ENCODE data around the gene SLC15A1.

SLC15A1 gene

DNA sequence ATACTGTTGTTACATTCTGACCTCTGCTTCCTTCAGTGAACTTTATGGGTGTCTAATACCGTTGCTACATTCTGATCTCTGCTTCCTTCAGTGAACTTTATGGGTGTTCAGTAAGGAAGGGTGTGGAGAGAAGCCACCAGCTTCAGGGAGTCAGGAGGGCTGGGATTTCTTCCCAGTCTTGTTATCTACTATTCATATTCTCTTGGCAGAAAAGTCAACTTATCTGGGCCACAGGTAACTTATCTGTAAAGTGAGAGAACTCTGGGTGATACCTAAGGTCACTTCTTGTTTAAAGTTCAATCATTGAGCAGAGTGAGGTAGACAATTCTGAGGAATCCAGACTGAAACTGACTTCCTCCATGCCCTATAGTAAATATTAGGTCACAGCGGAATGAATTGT is 104.3 kb downstream of the SLC15A1 start:
- Histone ChIP-seq H3K4me3 (ENCODE audit: low read depth, low read length) (no peak overlapping the region), H3K9me3 (ENCODE audit: control insufficient read depth, insufficient read depth, low read depth, low read length) (no peaks in the 10 kb centered on the region), H3K4me1 (ENCODE audit: control insufficient read depth, insufficient read depth, low read length) (no peaks in the 10 kb centered on the region), H3K27ac (ENCODE audit: extremely low read depth, low read depth, low read length) (no peak overlapping the region), H3K36me3 (ENCODE audit: control insufficient read depth in 2 of 2, insufficient read depth in 1 of 2, low read length in 2 of 2) (no peaks in the 10 kb centered on the region)
- POLR2A ChIA-PET = no interaction called here
- TF ChIP-seq ZNF529 (tag by site-specific recombination; IDR thresholded peaks at IDR 0.05; ENCODE audit: insufficient replicate concordance) (no peak), ZNF433 (tag by site-specific recombination; IDR thresholded peaks at IDR 0.05; ENCODE audit: low read depth) (no peak), GFI1B (tag by site-specific recombination; IDR thresholded peaks at IDR 0.05) (no peak), ZNF571 (tag by site-specific recombination; IDR thresholded peaks at IDR 0.05) (no peak), ZNF830 (tag by site-specific recombination; IDR thresholded peaks at IDR 0.05; ENCODE audit: low read depth) (no peak), ZNF335 (tag by site-specific recombination; conservative IDR thresholded peaks at IDR 0.05) (no peak)
- TF ChIP-seq, protein P1, sequence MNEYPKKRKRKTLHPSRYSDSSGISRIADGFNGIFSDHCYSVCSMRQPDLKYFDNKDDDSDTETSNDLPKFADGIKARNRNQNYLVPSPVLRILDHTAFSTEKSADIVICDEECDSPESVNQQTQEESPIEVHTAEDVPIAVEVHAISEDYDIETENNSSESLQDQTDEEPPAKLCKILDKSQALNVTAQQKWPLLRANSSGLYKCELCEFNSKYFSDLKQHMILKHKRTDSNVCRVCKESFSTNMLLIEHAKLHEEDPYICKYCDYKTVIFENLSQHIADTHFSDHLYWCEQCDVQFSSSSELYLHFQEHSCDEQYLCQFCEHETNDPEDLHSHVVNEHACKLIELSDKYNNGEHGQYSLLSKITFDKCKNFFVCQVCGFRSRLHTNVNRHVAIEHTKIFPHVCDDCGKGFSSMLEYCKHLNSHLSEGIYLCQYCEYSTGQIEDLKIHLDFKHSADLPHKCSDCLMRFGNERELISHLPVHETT (tag by site-specific recombination; IDR thresholded peaks at IDR 0.05) = no peak
- TF ChIP-seq, protein P2, sequence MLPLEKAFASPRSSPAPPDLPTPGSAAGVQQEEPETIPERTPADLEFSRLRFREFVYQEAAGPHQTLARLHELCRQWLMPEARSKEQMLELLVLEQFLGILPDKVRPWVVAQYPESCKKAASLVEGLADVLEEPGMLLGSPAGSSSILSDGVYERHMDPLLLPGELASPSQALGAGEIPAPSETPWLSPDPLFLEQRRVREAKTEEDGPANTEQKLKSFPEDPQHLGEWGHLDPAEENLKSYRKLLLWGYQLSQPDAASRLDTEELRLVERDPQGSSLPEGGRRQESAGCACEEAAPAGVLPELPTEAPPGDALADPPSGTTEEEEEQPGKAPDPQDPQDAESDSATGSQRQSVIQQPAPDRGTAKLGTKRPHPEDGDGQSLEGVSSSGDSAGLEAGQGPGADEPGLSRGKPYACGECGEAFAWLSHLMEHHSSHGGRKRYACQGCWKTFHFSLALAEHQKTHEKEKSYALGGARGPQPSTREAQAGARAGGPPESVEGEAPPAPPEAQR (tag by site-specific recombination; IDR thresholded peaks at IDR 0.05) = no peak
- TF ChIP-seq, protein P3, sequence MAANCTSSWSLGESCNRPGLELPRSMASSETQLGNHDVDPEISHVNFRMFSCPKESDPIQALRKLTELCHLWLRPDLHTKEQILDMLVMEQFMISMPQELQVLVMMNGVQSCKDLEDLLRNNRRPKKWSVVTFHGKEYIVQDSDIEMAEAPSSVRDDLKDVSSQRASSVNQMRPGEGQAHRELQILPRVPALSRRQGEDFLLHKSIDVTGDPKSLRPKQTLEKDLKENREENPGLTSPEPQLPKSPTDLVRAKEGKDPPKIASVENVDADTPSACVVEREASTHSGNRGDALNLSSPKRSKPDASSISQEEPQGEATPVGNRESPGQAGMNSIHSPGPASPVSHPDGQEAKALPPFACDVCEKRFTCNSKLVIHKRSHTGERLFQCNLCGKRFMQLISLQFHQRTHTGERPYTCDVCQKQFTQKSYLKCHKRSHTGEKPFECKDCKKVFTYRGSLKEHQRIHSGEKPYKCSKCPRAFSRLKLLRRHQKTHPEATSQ (tag by site-specific recombination; IDR thresholded peaks at IDR 0.05) = no peak
- TF ChIP-seq, protein P4, sequence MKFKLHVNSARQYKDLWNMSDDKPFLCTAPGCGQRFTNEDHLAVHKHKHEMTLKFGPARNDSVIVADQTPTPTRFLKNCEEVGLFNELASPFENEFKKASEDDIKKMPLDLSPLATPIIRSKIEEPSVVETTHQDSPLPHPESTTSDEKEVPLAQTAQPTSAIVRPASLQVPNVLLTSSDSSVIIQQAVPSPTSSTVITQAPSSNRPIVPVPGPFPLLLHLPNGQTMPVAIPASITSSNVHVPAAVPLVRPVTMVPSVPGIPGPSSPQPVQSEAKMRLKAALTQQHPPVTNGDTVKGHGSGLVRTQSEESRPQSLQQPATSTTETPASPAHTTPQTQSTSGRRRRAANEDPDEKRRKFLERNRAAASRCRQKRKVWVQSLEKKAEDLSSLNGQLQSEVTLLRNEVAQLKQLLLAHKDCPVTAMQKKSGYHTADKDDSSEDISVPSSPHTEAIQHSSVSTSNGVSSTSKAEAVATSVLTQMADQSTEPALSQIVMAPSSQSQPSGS (tag by site-specific recombination; IDR thresholded peaks at IDR 0.05; ENCODE audit: low read depth) = no peak
- CTCF ChIA-PET = no interaction called here

DNA sequence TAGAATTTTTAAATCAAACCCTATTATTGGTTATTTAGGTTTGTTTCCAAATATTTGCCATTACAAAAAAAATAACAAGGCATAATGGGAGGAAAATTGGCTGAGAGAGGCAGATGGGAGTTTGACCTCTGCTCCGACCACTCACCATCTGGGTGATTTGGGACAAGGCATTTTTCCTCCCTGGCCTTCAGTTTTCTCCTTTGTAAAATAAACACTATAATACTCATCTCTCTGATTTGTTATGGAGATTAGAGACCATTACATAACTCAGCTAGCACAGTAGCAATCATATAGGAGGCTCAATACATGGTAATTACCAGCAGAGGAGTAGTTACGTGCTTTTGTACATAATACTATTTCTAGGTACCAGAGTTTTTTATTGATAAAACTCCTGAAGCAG is 105.4 kb downstream of the SLC15A1 start:
- ChIA-PET POLR2A (no interaction called here), CTCF (no interaction called here)
- Histone ChIP-seq H3K4me3 (ENCODE audit: low read depth, low read length) (no peak overlapping the region), H3K36me3 (ENCODE audit: control insufficient read depth in 2 of 2, insufficient read depth in 1 of 2, low read length in 2 of 2) (no peaks in the 10 kb centered on the region), H3K9me3 (ENCODE audit: control insufficient read depth, insufficient read depth, low read depth, low read length) (no peaks in the 10 kb centered on the region), H3K27ac (ENCODE audit: extremely low read depth, low read depth, low read length) (no peak overlapping the region), H3K4me1 (ENCODE audit: control insufficient read depth, insufficient read depth, low read length) (no peaks in the 10 kb centered on the region)
- TF ChIP-seq, protein P1 (tag by site-specific recombination; IDR thresholded peaks at IDR 0.05) = no peak
- no peak for TF ChIP-seq ZNF112 (tag by site-specific recombination; IDR thresholded peaks at IDR 0.05)

DNA sequence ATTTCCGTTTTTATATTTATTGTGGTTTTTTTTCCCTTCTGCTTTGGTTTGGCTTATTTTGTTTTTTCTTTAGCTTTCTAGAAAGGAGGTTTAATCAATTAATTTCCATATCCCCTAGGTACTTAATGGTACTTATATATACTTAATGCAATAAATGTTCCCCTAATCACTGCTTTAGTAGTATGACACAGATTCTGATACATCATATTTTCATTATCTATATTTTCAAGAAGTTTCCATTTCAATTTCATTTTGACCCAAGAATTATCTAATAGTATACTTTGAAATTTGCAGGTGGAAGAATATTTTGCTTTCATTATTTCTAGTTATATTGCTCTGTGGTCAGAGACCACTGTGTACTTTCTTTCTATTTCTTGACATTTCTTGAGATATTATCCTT is 109.0 kb downstream of the SLC15A1 start:
- no peaks in the 10 kb centered on the region for H3K36me3 ChIP-seq (ENCODE audit: control insufficient read depth in 2 of 2, insufficient read depth in 1 of 2, low read length in 2 of 2)
- CTCF ChIA-PET = interaction anchor here (0.7 to 1.5 kb wide), 2 partner anchors 9 to 198 kb away, joined by 3 read pairs; no protein-coding TSS in a partner anchor
- POLR2A ChIA-PET = no interaction called here
- H3K4me1 ChIP-seq (ENCODE audit: control insufficient read depth, insufficient read depth, low read length) = no peaks in the 10 kb centered on the region
- no peaks in the 10 kb centered on the region for H3K9me3 ChIP-seq (ENCODE audit: control insufficient read depth, insufficient read depth, low read depth, low read length)
- no peak overlapping the region for H3K4me3 ChIP-seq (ENCODE audit: low read depth, low read length)
- no peak overlapping the region for H3K27ac ChIP-seq (ENCODE audit: extremely low read depth, low read depth, low read length)
- no peak for TF ChIP-seq ZNF660 (tag by site-specific recombination; IDR thresholded peaks at IDR 0.05)
- no peak for TF ChIP-seq ZNF558 (tag by site-specific recombination; IDR thresholded peaks at IDR 0.05)
- TF ChIP-seq ZNF473 (tag by site-specific recombination; IDR thresholded peaks at IDR 0.05) = no peak
- no peak for TF ChIP-seq ZNF223 (tag by site-specific recombination; IDR thresholded peaks at IDR 0.05)
- TF ChIP-seq, protein P5, sequence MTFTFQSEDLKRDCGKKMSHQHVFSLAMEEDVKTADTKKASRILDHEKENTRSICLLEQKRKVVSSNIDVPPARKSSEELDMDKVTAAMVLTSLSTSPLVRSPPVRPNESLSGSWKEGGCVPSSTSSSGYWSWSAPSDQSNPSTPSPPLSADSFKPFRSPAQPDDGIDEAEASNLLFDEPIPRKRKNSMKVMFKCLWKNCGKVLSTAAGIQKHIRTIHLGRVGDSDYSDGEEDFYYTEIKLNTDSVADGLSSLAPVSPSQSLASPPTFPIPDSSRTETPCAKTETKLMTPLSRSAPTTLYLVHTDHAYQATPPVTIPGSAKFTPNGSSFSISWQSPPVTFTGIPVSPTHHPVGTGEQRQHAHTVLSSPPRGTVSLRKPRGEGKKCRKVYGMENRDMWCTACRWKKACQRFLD (tag by site-specific recombination; IDR thresholded peaks at IDR 0.05) = no peak
- TF ChIP-seq ZNF561 (tag by site-specific recombination; IDR thresholded peaks at IDR 0.05; ENCODE audit: borderline replicate concordance) = no peak
- no peak for TF ChIP-seq ZNF214 (tag by site-specific recombination; IDR thresholded peaks at IDR 0.05; ENCODE audit: borderline replicate concordance)
- no peak for TF ChIP-seq GLI2 (tag by site-specific recombination; IDR thresholded peaks at IDR 0.05; ENCODE audit: borderline replicate concordance, low read depth)
- TF ChIP-seq BCL11A (tag by site-specific recombination; IDR thresholded peaks at IDR 0.05; ENCODE audit: low read depth) = no peak
- no peak for TF ChIP-seq ZNF221 (tag by site-specific recombination; IDR thresholded peaks at IDR 0.05; ENCODE audit: borderline replicate concordance)
- no peak for TF ChIP-seq ZNF114 (tag by site-specific recombination; IDR thresholded peaks at IDR 0.05)
- no peak for TF ChIP-seq ZNF19 (tag by site-specific recombination; IDR thresholded peaks at IDR 0.05; ENCODE audit: low read depth)
- TF ChIP-seq HOXC10 (CRISPR knock-in tag; IDR thresholded peaks at IDR 0.05) = no peak
- TF ChIP-seq ZNF530 (tag by site-specific recombination; IDR thresholded peaks at IDR 0.05; ENCODE audit: low read depth) = no peak

Measured in HEK293 (cell line).